ENCODE data around the gene PRSS1.

GRCh38 chr7:142799437-142799835 lies 50.2 kb downstream of the PRSS1 start:
- TF ChIP-seq EZH2 (optimal IDR thresholded peaks at IDR 0.05; ENCODE audit: low read depth, low read length), result no peak
- no peak for TF ChIP-seq CTCF (IDR thresholded peaks at IDR 0.05; ENCODE audit: low read length)
